Activated CD4-positive, alpha-beta memory T cell treated with anti-CD3 and anti-CD28 coated beads, Interleukin-2, amount 10 ng/mL, durations not matched to agents 7 days and 5 days (primary cell): ENCODE measurements around the gene SQSTM1. TPM values are rescaled to one million over a fixed set of nuclear protein-coding genes. Genes with fewer than 3 reads are reported as not detected.

Experiments used
- total RNA-seq, 2 experiments: library from RNA; stranded (reverse); gene quantifications; one replicate each; pipeline ENCODE4 v1.2.3, GENCODE V29; 2021

SQSTM1 gene
- total RNA-seq, 2 experiments from 2014 or later = 178 to 183 TPM

Other genes with a start within 250 kb of the SQSTM1 start
- gene HNRNPH1, start 197.2 kb upstream of the SQSTM1 start, total RNA-seq = 100 to 1,000 TPM; 675 to 699 TPM
- gene CBY3, start 139.9 kb upstream of the SQSTM1 start, total RNA-seq = under 1 TPM in 1 of 2 experiments, not detected in 1; 0.68 TPM
- 100 to 1,000 TPM; 418 to 428 TPM for gene CANX, start 121.9 kb upstream of the SQSTM1 start, total RNA-seq
- gene MAML1, start 88.1 kb upstream of the SQSTM1 start, total RNA-seq = 10 to 100 TPM; 33.3 to 35.2 TPM
- gene LTC4S, start 26.9 kb upstream of the SQSTM1 start, total RNA-seq = 1 to 10 TPM; 2.1 to 3.3 TPM
- 10 to 100 TPM; 94.8 to 95.7 TPM for gene MGAT4B, start 14.0 kb upstream of the SQSTM1 start, total RNA-seq
- gene MRNIP, start 37.9 kb downstream of the SQSTM1 start, total RNA-seq = 10 to 100 TPM; 17.0 to 19.5 TPM
- gene TBC1D9B, start 87.0 kb downstream of the SQSTM1 start, total RNA-seq = 10 to 100 TPM; 64.1 to 69.2 TPM